Measurements from ENCODE around the gene OVCA2.

The OVCA2 gene

GRCh38 chr17:2053380-2054261, 11.8 kb downstream of the OVCA2 start:
- TF ChIP-seq CTCF (IDR thresholded peaks at IDR 0.05; ENCODE audit: control insufficient read depth, insufficient read depth, low read depth, low read length, missing control alignments): peak; percentile 63
- no peak for DNase-seq (ENCODE audit: low read depth)
- H3K4me3 ChIP-seq (ENCODE audit: control insufficient read depth, low read depth, low read length): peak overlapping the region; percentile 55

- TF ChIP-seq CTCF (IDR thresholded peaks at IDR 0.05; ENCODE audit: control insufficient read depth, insufficient read depth, low read depth, low read length, missing control alignments): no peak
- H3K4me3 ChIP-seq (ENCODE audit: control insufficient read depth, low read depth, low read length): peak overlapping the region; percentile 55
- no peak for DNase-seq (ENCODE audit: low read depth)
These were observed 12.4 kb downstream of the OVCA2 start for GRCh38 chr17:2054262-2054511.

- DNase-seq (ENCODE audit: low read depth): no peak
- peak; percentile 54 for TF ChIP-seq CTCF (IDR thresholded peaks at IDR 0.05; ENCODE audit: control insufficient read depth, insufficient read depth, low read depth, low read length, missing control alignments)
- peak within 1 kb of the TSS; percentile 55 for H3K4me3 ChIP-seq (ENCODE audit: control insufficient read depth, low read depth, low read length)
These were observed 12.9 kb downstream of the OVCA2 start, which contains the start of gene HIC1 for GRCh38 chr17:2054512-2055291. HIC1 (plus strand) TSS chr17:2055103; CDS start chr17:2056691, 1,588 bp downstream.

- peak overlapping the region; percentile 55 for H3K4me3 ChIP-seq (ENCODE audit: control insufficient read depth, low read depth, low read length)
- TF ChIP-seq CTCF (IDR thresholded peaks at IDR 0.05; ENCODE audit: control insufficient read depth, insufficient read depth, low read depth, low read length, missing control alignments): no peak
- no peak for DNase-seq (ENCODE audit: low read depth)
These were observed 13.7 kb downstream of the OVCA2 start for GRCh38 chr17:2055292-2056205.

- no peak for TF ChIP-seq CTCF (IDR thresholded peaks at IDR 0.05; ENCODE audit: control insufficient read depth, insufficient read depth, low read depth, low read length, missing control alignments)
- H3K4me3 ChIP-seq (ENCODE audit: control insufficient read depth, low read depth, low read length): peak overlapping the region; percentile 55
These were observed 14.7 kb downstream of the OVCA2 start for GRCh38 chr17:2056206-2057174.

More at GRCh38 chr17:2056206-2057174, 14.7 kb downstream of the OVCA2 start:
- DNase-seq (ENCODE audit: low read depth): no peak
